OCI-LY1 (cell line): Measurements from ENCODE around the gene VIPR2.
"Not testable (repeated sequence)": the region's sequence is repeated elsewhere in the genome, so short reads cannot be mapped to it uniquely, and the experiment has no call there.

Source experiments
- H2AFZ ChIP-seq: fragments of 200-600 bp; sonication (generic), shearing (Covaris generic); 2 replicates; pipeline ENCODE4 v1.6.0; 2014; ENCODE audit warnings: antibody characterized with exemption, mild to moderate bottlenecking, low read length
- H3F3A ChIP-seq: fragments of 200-600 bp; sonication (generic), shearing (Covaris generic); 2 replicates; pipeline ENCODE4 v1.6.0; 2014; ENCODE audit warnings: mild to moderate bottlenecking, antibody characterized with exemption, low read length, moderate library complexity; ENCODE audit not compliant: insufficient read depth
- H3K27ac ChIP-seq: fragments of 200-600 bp; sonication (generic); 2 replicates; pipeline ENCODE4 v1.5.1; 2014; ENCODE audit warnings: low read length, mixed run types, mild to moderate bottlenecking, low read depth; ENCODE audit not compliant: poor library complexity, severe bottlenecking
- H3K27me3 ChIP-seq: fragments of 200-600 bp; sonication (generic); 2 replicates; pipeline ENCODE4 v1.6.0; 2014; ENCODE audit warnings: antibody characterized with exemption, mild to moderate bottlenecking, low read length, moderate library complexity; ENCODE audit not compliant: insufficient read depth
- H3K36me3 ChIP-seq: fragments of 200-600 bp; sonication (generic); 2 replicates; pipeline ENCODE4 v1.6.1; 2014; ENCODE audit warnings: mild to moderate bottlenecking, antibody characterized with exemption, low read length, moderate library complexity, mixed read lengths; ENCODE audit not compliant: insufficient read depth
- H3K4me1 ChIP-seq: fragments of 200-600 bp; sonication (generic); 2 replicates; pipeline ENCODE4 v1.5.1; 2014; ENCODE audit warnings: mild to moderate bottlenecking, low read length, moderate library complexity; ENCODE audit not compliant: insufficient read depth, severe bottlenecking
- H3K4me2 ChIP-seq: fragments of 200-600 bp; sonication (generic), shearing (Covaris generic); 2 replicates; pipeline ENCODE4 v1.6.1; 2014; ENCODE audit warnings: low read length
- H3K4me3 ChIP-seq: fragments of 200-600 bp; sonication (generic); 2 replicates; pipeline ENCODE4 v1.5.1; 2014; ENCODE audit warnings: low read length, low read depth, mild to moderate bottlenecking, mixed read lengths; ENCODE audit not compliant: poor library complexity, severe bottlenecking
- H3K79me2 ChIP-seq: fragments of 200-600 bp; shearing (Covaris generic); 2 replicates; pipeline ENCODE4 v1.6.1; 2016; ENCODE audit warnings: mixed run types, low read length, mixed read lengths; ENCODE audit not compliant: insufficient read depth
- H3K9ac ChIP-seq: fragments of 200-600 bp; sonication (generic), shearing (Covaris generic); 2 replicates; pipeline ENCODE4 v1.6.1; 2014; ENCODE audit warnings: mild to moderate bottlenecking, low read length, mixed read lengths
- H3K9me2 ChIP-seq: fragments of 200-600 bp; sonication (generic), shearing (Covaris generic); 2 replicates; pipeline ENCODE4 v1.6.1; 2014; ENCODE audit warnings: low read depth, mild to moderate bottlenecking, low read length, mixed read lengths
- H3K9me3 ChIP-seq: fragments of 200-600 bp; shearing (Covaris generic); 2 replicates; pipeline ENCODE4 v1.6.1; 2014; ENCODE audit warnings: low read length, mixed read lengths
- H4K20me1 ChIP-seq: fragments of 200-600 bp; sonication (generic), shearing (Covaris generic); 2 replicates; pipeline ENCODE4 v1.6.0; 2016; ENCODE audit warnings: mild to moderate bottlenecking, low read length; ENCODE audit not compliant: insufficient read depth
- EZH2 ChIP-seq: fragments of 200-600 bp; sonication (generic), shearing (Covaris generic); IDR thresholded peaks from 2 replicates; pipeline ENCODE4 v1.8.0; 2017; ENCODE audit warnings: borderline replicate concordance, mixed run types, mild to moderate bottlenecking, antibody characterized with exemption, low read length, moderate library complexity, mixed read lengths
- TF ChIP-seq, protein P1 (sequence below): fragments of 200-600 bp; sonication (generic), shearing (Covaris generic); IDR thresholded peaks from 2 replicates; pipeline ENCODE4 v1.5.1; 2017; ENCODE audit warnings: mild to moderate bottlenecking, antibody characterized with exemption, low read length, moderate library complexity, mixed read lengths

The VIPR2 gene

DNA sequence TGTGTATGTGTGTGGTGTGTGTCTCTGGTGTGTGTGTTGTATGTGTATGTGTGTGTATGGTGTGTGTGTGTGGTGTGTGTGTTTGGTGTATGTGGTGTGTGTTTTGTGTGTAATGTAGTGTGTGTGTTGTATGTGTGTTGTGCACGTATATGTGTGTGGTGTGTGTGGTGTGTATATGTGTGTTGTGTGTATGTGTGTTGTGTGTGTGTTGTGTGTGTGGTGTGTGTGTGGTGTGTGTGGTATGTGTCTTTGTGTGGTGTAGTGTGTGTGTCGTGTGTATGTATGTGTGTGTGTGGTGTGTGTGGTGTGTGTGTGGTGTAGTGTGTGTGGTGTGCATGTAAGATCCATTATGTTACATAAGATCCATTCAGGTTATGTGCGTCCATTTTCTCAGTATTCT, 21.9 kb upstream of the VIPR2 start:
- Histone ChIP-seq H3K4me1 (no peaks in the 10 kb centered on the region), H3K9me3 (peaks cover 7% of the 10 kb centered on the region; the same call in 1 of the 2 replicates), H3K4me2 (no peak overlapping the region), H3K9ac (no peak overlapping the region), H4K20me1 (no peaks in the 10 kb centered on the region), H3K79me2 (no peaks in the 10 kb centered on the region), H3K27ac (no peak overlapping the region), H3K9me2 (no peaks in the 10 kb centered on the region), H2AFZ (no peak overlapping the region), H3K4me3 (no peak overlapping the region), H3F3A (no peaks in the 10 kb centered on the region), H3K36me3 (no peaks in the 10 kb centered on the region), H3K27me3 (no peaks in the 10 kb centered on the region; the same call in 1 of the 2 replicates)
- TF ChIP-seq EZH2, result no peak
- TF ChIP-seq, protein P1, sequence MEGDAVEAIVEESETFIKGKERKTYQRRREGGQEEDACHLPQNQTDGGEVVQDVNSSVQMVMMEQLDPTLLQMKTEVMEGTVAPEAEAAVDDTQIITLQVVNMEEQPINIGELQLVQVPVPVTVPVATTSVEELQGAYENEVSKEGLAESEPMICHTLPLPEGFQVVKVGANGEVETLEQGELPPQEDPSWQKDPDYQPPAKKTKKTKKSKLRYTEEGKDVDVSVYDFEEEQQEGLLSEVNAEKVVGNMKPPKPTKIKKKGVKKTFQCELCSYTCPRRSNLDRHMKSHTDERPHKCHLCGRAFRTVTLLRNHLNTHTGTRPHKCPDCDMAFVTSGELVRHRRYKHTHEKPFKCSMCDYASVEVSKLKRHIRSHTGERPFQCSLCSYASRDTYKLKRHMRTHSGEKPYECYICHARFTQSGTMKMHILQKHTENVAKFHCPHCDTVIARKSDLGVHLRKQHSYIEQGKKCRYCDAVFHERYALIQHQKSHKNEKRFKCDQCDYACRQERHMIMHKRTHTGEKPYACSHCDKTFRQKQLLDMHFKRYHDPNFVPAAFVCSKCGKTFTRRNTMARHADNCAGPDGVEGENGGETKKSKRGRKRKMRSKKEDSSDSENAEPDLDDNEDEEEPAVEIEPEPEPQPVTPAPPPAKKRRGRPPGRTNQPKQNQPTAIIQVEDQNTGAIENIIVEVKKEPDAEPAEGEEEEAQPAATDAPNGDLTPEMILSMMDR, result no peak

DNA sequence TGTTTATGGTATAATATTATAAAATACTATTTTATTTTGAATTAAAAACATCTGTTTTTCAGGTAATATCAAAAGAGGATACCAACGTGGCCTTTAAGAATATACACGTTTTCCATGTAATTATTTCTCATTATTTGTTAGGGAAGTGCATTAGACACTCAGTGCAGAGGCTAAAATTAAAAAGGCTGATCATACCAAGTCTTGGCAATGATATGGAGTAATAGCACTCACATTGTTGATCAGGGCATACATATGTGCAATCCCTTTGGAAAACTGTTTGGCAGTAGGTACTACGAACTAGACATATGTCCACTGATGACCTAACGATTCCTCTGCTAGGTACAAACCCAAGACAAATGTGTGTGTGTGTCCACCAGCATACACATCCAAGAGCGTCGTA, 20.7 kb upstream of the VIPR2 start:
- Histone ChIP-seq H3K4me1 (no peaks in the 10 kb centered on the region), H3K4me2 (no peak overlapping the region), H3K9me2 (no peaks in the 10 kb centered on the region), H3K9ac (no peak overlapping the region), H3K27ac (no peak overlapping the region), H4K20me1 (no peaks in the 10 kb centered on the region), H3K4me3 (no peak overlapping the region), H2AFZ (no peak overlapping the region), H3K79me2 (no peaks in the 10 kb centered on the region), H3K9me3 (peaks cover 7% of the 10 kb centered on the region; the same call in 1 of the 2 replicates), H3K27me3 (no peaks in the 10 kb centered on the region; the same call in 1 of the 2 replicates), H3F3A (no peaks in the 10 kb centered on the region), H3K36me3 (no peaks in the 10 kb centered on the region)
- no peak for TF ChIP-seq EZH2
- TF ChIP-seq, protein P1, result no peak

DNA sequence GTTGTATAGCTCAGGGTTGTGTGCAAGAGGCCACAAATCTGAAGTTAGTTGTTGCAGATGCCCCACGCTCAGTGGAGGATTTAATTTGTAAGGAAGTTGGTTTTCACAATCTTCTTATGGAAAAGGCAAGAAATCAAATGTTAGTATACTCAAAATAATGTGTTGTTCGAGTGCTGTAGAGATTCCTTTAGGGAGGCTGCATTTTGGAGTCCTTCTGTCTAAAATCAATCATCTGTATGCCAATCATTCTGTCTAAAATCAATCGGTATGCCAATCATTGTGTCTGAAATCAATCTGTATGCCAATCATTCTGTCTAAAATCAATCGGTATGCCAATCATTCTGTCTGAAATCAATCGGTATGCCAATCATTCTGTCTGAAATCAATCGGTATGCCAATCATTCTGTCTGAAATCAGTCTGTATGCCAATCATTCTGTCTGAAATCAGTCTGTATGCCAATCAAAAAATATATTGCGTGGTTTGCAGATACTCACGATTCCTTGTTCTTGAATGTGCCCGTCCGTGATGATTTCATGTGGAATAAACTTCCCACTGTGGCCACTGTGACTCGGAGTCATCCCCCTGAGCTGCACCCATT, 19.1 kb upstream of the VIPR2 start:
- H3K4me1 ChIP-seq, H4K20me1 ChIP-seq, H3K79me2 ChIP-seq, H3K4me3 ChIP-seq, H3K36me3 ChIP-seq, H3K9me3 ChIP-seq, H3K27me3 ChIP-seq, H3K27ac ChIP-seq, H3K9me2 ChIP-seq, H2AFZ ChIP-seq, H3K4me2 ChIP-seq, H3K9ac ChIP-seq, H3F3A ChIP-seq: not testable (repeated sequence)

DNA sequence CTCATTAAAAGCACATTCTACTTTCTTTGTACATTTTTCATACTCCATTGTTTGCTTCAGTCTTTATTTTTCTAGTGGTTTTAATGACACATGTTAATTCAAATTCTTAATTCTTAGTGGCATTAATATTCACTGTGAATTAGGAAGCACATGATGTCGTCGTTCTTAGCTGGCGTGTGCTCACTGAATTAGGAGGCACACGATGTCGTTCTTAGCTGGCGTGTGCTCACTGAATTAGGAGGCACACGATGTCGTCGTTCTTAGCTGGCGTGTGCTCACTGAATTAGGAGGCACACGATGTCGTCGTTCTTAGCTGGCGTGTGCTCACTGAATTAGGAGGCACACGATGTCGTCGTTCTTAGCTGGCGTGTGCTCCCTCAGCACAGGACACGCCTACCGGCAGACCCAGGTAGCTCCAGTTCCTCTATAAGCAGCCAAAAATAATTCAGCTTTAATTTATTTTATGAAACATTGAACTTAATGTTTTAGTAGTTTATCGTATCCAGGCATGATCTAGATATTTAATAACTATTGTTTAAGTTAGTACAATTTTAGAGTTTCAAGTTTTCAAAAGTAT, 17.5 kb upstream of the VIPR2 start:
- H3K9ac ChIP-seq, H3F3A ChIP-seq, H3K27me3 ChIP-seq, H3K4me3 ChIP-seq, H2AFZ ChIP-seq, H3K27ac ChIP-seq, H3K4me1 ChIP-seq, H3K9me3 ChIP-seq, H4K20me1 ChIP-seq, H3K79me2 ChIP-seq, H3K36me3 ChIP-seq, H3K9me2 ChIP-seq, H3K4me2 ChIP-seq: not testable (repeated sequence)
